ENCODE results near the gene UBLCP1.

- TF ChIP-seq CTCF (tag by site-specific recombination; IDR thresholded peaks at IDR 0.05) (no peak), ZIC2 (tag by site-specific recombination; IDR thresholded peaks at IDR 0.05) (no peak), ZNF114 (tag by site-specific recombination; IDR thresholded peaks at IDR 0.05) (no peak), ZBTB26 (tag by site-specific recombination; optimal IDR thresholded peaks at IDR 0.05) (no peak), ZNF670 (tag by site-specific recombination; IDR thresholded peaks at IDR 0.05; ENCODE audit: low read depth) (no peak), ZSCAN30 (tag by site-specific recombination; IDR thresholded peaks at IDR 0.05) (no peak), SP7 (tag by site-specific recombination; IDR thresholded peaks at IDR 0.05) (no peak), ZSCAN23 (tag by site-specific recombination; IDR thresholded peaks at IDR 0.05) (no peak), ZNF555 (tag by site-specific recombination; conservative IDR thresholded peaks at IDR 0.05) (no peak), YY1 (tag by site-specific recombination; IDR thresholded peaks at IDR 0.05) (no peak), TRIM28 (IDR thresholded peaks at IDR 0.05; ENCODE audit: borderline replicate concordance, low read length) (no peak), ZNF513 (tag by site-specific recombination; IDR thresholded peaks at IDR 0.05) (no peak), ZNF747 (tag by site-specific recombination; IDR thresholded peaks at IDR 0.05) (no peak)
Observed at GRCh38 chr5:159243385-159243784, 19.7 kb upstream of the UBLCP1 start.
